K562 (cell line): Measurements from ENCODE around the gene UBE2D3. TPM values are rescaled to one million over a fixed set of nuclear protein-coding genes. Genes with fewer than 3 reads are reported as not detected.

ENCODE experiments used
- ATAC-seq: fragments of 200-7000 bp; cut with Tn5 transposase; 3 replicates; pipeline ENCODE4 v1.9.1; 2020; ENCODE audit warnings: moderate library complexity
- BruUV-seq: library from RNA; stranded (reverse); fragments of 400-500 nt; replicated peaks from 2 replicates; lab custom pipeline; 2021; lab: Mats Ljungman, UMichigan
- CTCF ChIA-PET: fragments of 300-600 bp; formaldehyde crosslinking; extraction: SDS; loops from one replicate; lab custom pipeline; 2021; ENCODE audit warnings: low intra/inter-chr PET ratio; lab: Yijun Ruan, JAX
- POLR2A ChIA-PET: fragments of 300-600, 350-650 bp; sonication (Branson Sonifier 250); formaldehyde crosslinking; extraction: SDS; loops from one replicate; lab custom pipeline; 2021; ENCODE audit warnings: antibody characterized with exemption, inconsistent platforms; lab: Yijun Ruan, JAX
- DNase-seq, 4 experiments: peaks; one replicate each; pipeline versions ENCODE4 v3.0.0 to v3.0.0-alpha.2; 2011 to 2018; ENCODE audit warnings: low spot score in 3 of 4, mixed read lengths in 3 of 4; ENCODE audit errors: extremely low read depth in 1 of 4
- FAIRE-seq: peaks from 2 replicates; lab custom pipeline; 2011; peaks lifted over from hg19 to GRCh38; lab: Jason Lieb, UNC
- H2AFZ ChIP-seq: 2 replicates; pipeline ENCODE4 v1.6.0; 2011; ENCODE audit warnings: low read depth, low read length, control low read depth, inconsistent platforms
- H3K27ac ChIP-seq: fragments of 200-600 bp; 3 replicates; pipeline ENCODE4 v1.8.0; 2011; ENCODE audit warnings: low read depth, mild to moderate bottlenecking, control low read depth, inconsistent platforms, low read length, moderate library complexity, mixed read lengths; ENCODE audit errors: extremely low read depth
- H3K27me3 ChIP-seq, 2 experiments: fragments of 300-600 bp in 1 of 2; 2 replicates in 1 of 2; 3 replicates in 1 of 2; pipeline versions ENCODE4 v1.6.0 to v1.8.0; 2011; ENCODE audit warnings: inconsistent platforms in 2 of 2, low read length in 2 of 2, mild to moderate bottlenecking in 1 of 2, mixed read lengths in 1 of 2, moderate library complexity in 1 of 2; ENCODE audit not compliant: control insufficient read depth in 2 of 2, insufficient read depth in 2 of 2
- H3K36me3 ChIP-seq: fragments of 300-600 bp; 3 replicates; pipeline ENCODE4 v1.8.0; 2011; ENCODE audit warnings: mild to moderate bottlenecking, low read length, inconsistent platforms; ENCODE audit not compliant: control insufficient read depth, insufficient read depth
- H3K4me1 ChIP-seq, 2 experiments: fragments of 200-600 bp in 1 of 2; replicated peaks in 1 of 2; 2 replicates in 1 of 2; 3 replicates in 1 of 2; pipeline versions ENCODE4 v1.5.1 to v1.8.0; 2011; ENCODE audit warnings: inconsistent platforms in 2 of 2, low read length in 2 of 2, mild to moderate bottlenecking in 1 of 2, mixed read lengths in 1 of 2, moderate library complexity in 1 of 2; ENCODE audit not compliant: control insufficient read depth in 2 of 2, insufficient read depth in 2 of 2
- H3K4me2 ChIP-seq: 2 replicates; pipeline ENCODE4 v1.6.1; 2011; ENCODE audit warnings: low read length, control low read depth, inconsistent platforms, mixed read lengths; ENCODE audit not compliant: insufficient read depth
- H3K4me3 ChIP-seq: fragments of 200-600 bp; sonication (generic), shearing (Covaris generic); 2 replicates; pipeline ENCODE4 v1.5.1; 2016; ENCODE audit warnings: control low read depth, inconsistent platforms
- H3K79me2 ChIP-seq: fragments of 200-600 bp; 3 replicates; pipeline ENCODE4 v1.8.0; 2011; ENCODE audit warnings: low read length, inconsistent platforms; ENCODE audit not compliant: control insufficient read depth, insufficient read depth
- H3K9ac ChIP-seq, 2 experiments: 2 replicates each; pipeline versions ENCODE4 v1.6.0 to v1.6.1; 2011; ENCODE audit warnings: low read depth in 2 of 2, low read length in 2 of 2, control low read depth in 1 of 2, inconsistent platforms in 1 of 2, mild to moderate bottlenecking in 1 of 2, mixed read lengths in 1 of 2; ENCODE audit not compliant: insufficient read depth in 1 of 2
- H3K9me1 ChIP-seq: one replicate; pipeline ENCODE4 v1.6.0; 2011; ENCODE audit warnings: inconsistent platforms, mild to moderate bottlenecking, low read length, moderate library complexity; ENCODE audit not compliant: control insufficient read depth, insufficient read depth
- H3K9me3 ChIP-seq: replicated peaks from 2 replicates; pipeline ENCODE4 v1.5.1; 2011; ENCODE audit warnings: low read depth, low read length, inconsistent platforms; ENCODE audit not compliant: control insufficient read depth, insufficient read depth
- H4K20me1 ChIP-seq: replicated peaks from 2 replicates; pipeline ENCODE4 v1.6.1; 2011; ENCODE audit warnings: low read length, inconsistent platforms, mixed read lengths; ENCODE audit not compliant: control insufficient read depth, insufficient read depth
- CBX2 ChIP-seq: fragments of 200-600 bp; sonication (generic); IDR thresholded peaks from one replicate; pipeline ENCODE4 v1.6.1; 2012; ENCODE audit warnings: mild to moderate bottlenecking, low read length, inconsistent platforms; ENCODE audit not compliant: insufficient read depth, poor library complexity, severe bottlenecking
- HDAC8 ChIP-seq: fragments of 450-650 bp; IDR thresholded peaks from 2 replicates; pipeline ENCODE4 v1.6.1; 2016; ENCODE audit warnings: mild to moderate bottlenecking, missing genetic modification characterization, moderate library complexity, missing compliant biosample characterization
- MXD1 ChIP-seq: fragments of 250-450 bp; sonication (Bioruptor Pico); IDR thresholded peaks from 2 replicates; pipeline ENCODE4 v1.8.0; 2021; ENCODE audit warnings: borderline replicate concordance, mild to moderate bottlenecking, moderate library complexity; ENCODE audit not compliant: poor library complexity, severe bottlenecking
- NFIC ChIP-seq: fragments of 450-650 bp; IDR thresholded peaks from 2 replicates; pipeline ENCODE4 v1.6.1; 2017; ENCODE audit warnings: mild to moderate bottlenecking, inconsistent platforms
- NONO ChIP-seq, 2 experiments: fragments of 200-400 bp in 1 of 2; fragments of 450-650 bp in 1 of 2; formaldehyde crosslinking in 1 of 2; IDR thresholded peaks; 2 replicates each; pipeline ENCODE4 v1.6.1; 2017; ENCODE audit warnings: low read depth in 2 of 2, mild to moderate bottlenecking in 2 of 2, moderate library complexity in 2 of 2, low read length in 1 of 2
- SREBF2 ChIP-seq: sonication (generic); formaldehyde crosslinking; IDR thresholded peaks from 2 replicates; pipeline ENCODE4 v1.4.0; 2020; ENCODE audit warnings: mild to moderate bottlenecking, missing genetic modification reagents
- ZBTB1 ChIP-seq: sonication (generic); formaldehyde crosslinking; IDR thresholded peaks from 2 replicates; pipeline ENCODE4 v1.8.1; 2023; ENCODE audit warnings: missing genetic modification reagents, low read depth, mild to moderate bottlenecking, borderline replicate concordance
- ZBTB7A ChIP-seq: IDR thresholded peaks from 2 replicates; pipeline ENCODE4 v1.6.1; 2011; ENCODE audit warnings: low read depth, mild to moderate bottlenecking, low read length, moderate library complexity, borderline replicate concordance; ENCODE audit not compliant: control insufficient read depth
- ZNF140 ChIP-seq: fragments of 250-450 bp; sonication (Bioruptor Pico); IDR thresholded peaks from 2 replicates; pipeline ENCODE4 v1.8.0; 2021; ENCODE audit warnings: moderate library complexity, mild to moderate bottlenecking, inconsistent platforms
- ZNF407 ChIP-seq: fragments of 450-650 bp; IDR thresholded peaks from 2 replicates; pipeline ENCODE4 v1.6.1; 2016; ENCODE audit warnings: low read depth
- WGBS: fragments of 100-300 bp; shearing (Covaris generic); methylation state at CpG from one replicate; pipeline ENCODE4 v1.1.6; 2016; ENCODE audit warnings: low coverage, mixed read lengths; ENCODE audit not compliant: insufficient coverage; ENCODE audit errors: missing lambda C conversion rate; 5-methylcytosine and 5-hydroxymethylcytosine counted together
- in situ Hi-C: fragments of 300-500 bp; cut with MboI; formaldehyde crosslinking; loops from 4 replicates; pipeline ENCODE4 v1.15.0; 2018; ENCODE audit warnings: inconsistent platforms, mixed read lengths
- intact Hi-C: fragments of 100-400 bp; cut with micrococcal nuclease; formaldehyde crosslinking; loops from 2 replicates; pipeline ENCODE4 v1.14.2; 2022
- polyA plus RNA-seq, 8 experiments: library from polyadenylated mRNA; depleted of rRNA in 4 of 8; stranded (reverse) in 5 of 8; unstranded in 3 of 8; fragments of >200 nt; fragmentation: Nextera tagmentation in 2 of 8; fragmentation: Illumina TruSeq in 1 of 8; extraction: Ambion mirVana in 2 of 8; extraction: Trizol in 1 of 8; gene quantifications; 2 replicates each; pipeline versions ENCODE4 v1.2.1 to v1.2.3, GENCODE V29; 2011 to 2014; ENCODE audit warnings: inconsistent platforms in 1 of 8, missing spikeins in 1 of 8
- total RNA-seq, 7 experiments: library from RNA; depleted of rRNA in 6 of 7; stranded (reverse); fragments of >200 nt in 6 of 7; fragmentation: Illumina TruSeq in 2 of 7; extraction: Trizol in 2 of 7; gene quantifications; 2 replicates each; pipeline versions ENCODE4 v1.2.1 to v1.2.3, GENCODE V29; 2011 to 2021; ENCODE audit warnings: low replicate concordance in 1 of 7

Gene UBE2D3
- total and polyA plus RNA-seq, 9 of the 15 experiments (the other 6 are each of a cell fraction or from before 2014, with no cell fraction given): 191 to 618 (median 292) TPM

- TF ChIP-seq NONO (IDR thresholded peaks at IDR 0.05; ENCODE audit: low read depth in 2 of 2, low read length in 1 of 2) (no peak), HDAC8 (tag) (no peak), ZBTB1 (no peak)
Measured at GRCh38 chr4:102758241-102759160, 68.8 kb downstream of the UBE2D3 start (continued).

- in situ Hi-C loops: no loop called here
- Histone ChIP-seq H3K9ac (no peak overlapping the region), H3K4me1 (peaks cover 4 to 10% of the 10 kb centered on the region in 2 experiments; a peak in 4 of 5 replicates), H3K4me3 (no peak overlapping the region), H3K9me3 (no peaks in the 10 kb centered on the region), H3K36me3 (no peaks in the 10 kb centered on the region), H4K20me1 (no peaks in the 10 kb centered on the region), H3K79me2 (peaks cover 24% of the 10 kb centered on the region), H2AFZ (no peak overlapping the region), H3K27me3 (no peaks in the 10 kb centered on the region), H3K9me1 (no peaks in the 10 kb centered on the region), H3K4me2 (no peak overlapping the region), H3K27ac (no peak overlapping the region)
- intact Hi-C loops: no loop called here
- POLR2A ChIA-PET: interaction anchor here (1.2 kb wide), 1 partner anchor 11 kb away, joined by 3 read pairs; no protein-coding TSS in a partner anchor
- no peak for ATAC-seq
- WGBS: 50% methylated on average over 1 of the region's 1 CpG
- no peak for DNase-seq
- no peak for FAIRE-seq
- BruUV-seq: no TSS peak
- CTCF ChIA-PET: no interaction called here
- TF ChIP-seq SREBF2 (CRISPR knock-in tag) (no peak), ZBTB7A (no peak), NFIC (no peak), CBX2 (no peak), MXD1 (CRISPR knock-in tag) (no peak), ZNF407 (no peak), ZNF140 (CRISPR knock-in tag) (no peak)
Measured at GRCh38 chr4:102757681-102758080, 69.7 kb downstream of the UBE2D3 start.
